Measurements from ENCODE around the gene CYBC1.

CYBC1 gene

DNA sequence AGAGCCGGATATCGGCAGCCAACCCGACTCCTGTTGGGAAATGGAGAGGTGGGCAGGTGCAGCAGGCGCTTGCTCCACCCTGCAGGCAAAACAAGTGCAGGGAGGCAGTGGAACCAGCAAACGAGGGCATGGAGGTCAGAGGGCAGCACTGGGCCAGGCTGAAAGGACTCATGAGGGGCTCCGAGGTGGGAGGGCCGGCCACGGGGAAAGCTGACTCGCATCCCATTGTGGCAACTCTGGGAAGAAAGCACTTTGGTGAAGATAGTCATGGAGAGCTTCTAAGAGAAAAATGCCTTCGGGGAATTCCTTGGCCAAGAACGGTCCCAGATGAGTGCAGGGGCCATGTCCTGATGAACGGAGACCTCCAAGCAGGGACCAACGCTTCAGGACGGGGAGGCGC is 4.4 kb downstream of the CYBC1 start:
- DNase-seq, result no peak

DNA sequence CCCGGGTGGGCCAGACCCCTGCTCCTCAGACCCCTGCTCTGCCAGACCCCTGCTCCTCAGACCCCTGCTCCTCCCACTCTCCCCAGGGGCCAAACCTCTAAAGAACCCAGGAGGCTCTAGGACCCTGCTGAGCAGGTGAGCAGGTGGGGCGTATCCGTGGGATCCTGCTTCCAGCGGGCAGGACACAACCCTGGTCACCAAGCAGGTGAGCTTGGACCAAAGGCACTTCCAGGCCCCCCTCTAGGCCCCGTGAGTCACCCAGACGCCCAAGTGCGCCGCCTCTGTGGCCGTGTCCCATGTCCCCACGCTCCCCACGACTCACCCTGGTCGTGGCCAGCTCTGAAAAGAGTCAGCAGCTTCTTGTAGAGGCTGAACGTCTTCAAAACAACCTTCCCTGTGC is 5.0 kb downstream of the CYBC1 start:
- DNase-seq, result no peak

DNA sequence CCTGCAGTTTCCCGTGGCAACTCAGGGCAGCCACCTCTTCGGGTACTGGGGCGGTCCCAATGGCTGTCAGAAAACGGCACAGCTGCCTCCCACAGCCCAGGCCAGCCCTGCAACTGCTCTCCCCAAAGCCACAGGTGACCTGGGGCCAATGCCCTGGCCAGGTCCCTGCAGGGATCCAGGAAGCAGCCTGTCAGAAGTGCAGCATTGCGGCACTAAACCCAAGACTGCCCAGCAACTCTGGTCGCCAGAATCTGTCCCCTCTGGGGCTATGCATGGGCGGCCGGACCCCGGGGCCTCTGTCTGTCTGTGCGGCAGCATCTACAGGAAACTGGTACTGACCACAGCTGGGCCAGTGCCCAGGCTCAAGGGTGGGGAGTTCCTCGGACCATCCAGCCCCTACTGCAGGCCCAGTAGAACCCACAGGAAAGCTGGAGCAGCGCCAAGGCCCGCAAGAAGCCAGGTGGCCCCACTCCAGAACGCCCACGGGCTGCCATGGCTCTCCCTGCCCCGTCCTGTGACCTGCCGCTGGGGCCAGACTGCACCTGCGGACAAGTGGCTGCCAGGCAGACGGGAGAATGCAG is 5.5 kb downstream of the CYBC1 start:
- no peak for DNase-seq

DNA sequence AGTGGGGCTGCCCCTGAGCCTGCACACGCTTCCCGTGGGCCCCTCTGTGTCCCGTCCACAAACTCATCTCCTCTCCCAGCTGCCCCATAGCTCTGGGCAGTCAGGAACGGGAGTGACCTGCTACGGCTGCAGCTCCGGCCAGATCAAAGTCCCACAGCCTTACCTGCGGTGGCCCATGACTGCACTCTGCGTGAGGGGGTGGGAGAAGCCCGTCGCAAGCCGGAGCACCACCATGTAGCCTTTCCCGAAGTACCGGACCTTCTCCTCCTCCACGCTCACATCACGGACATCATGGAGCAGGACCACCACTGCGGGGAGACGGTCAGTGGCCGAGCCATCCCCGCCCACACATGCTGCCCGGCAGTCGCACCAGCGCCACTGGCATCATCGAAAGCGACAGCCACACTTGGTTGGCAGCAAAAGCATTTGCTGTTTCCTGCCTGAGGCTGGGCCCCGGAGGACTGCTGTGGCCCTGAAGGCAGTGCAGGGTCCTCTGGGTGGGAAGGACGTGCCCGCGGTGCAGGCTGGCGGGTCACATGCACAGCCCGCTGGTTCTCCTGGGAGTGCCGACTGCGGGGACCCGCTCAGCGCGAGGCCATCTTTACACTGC is 6.2 kb downstream of the CYBC1 start:
- DNase-seq, result no peak

DNA sequence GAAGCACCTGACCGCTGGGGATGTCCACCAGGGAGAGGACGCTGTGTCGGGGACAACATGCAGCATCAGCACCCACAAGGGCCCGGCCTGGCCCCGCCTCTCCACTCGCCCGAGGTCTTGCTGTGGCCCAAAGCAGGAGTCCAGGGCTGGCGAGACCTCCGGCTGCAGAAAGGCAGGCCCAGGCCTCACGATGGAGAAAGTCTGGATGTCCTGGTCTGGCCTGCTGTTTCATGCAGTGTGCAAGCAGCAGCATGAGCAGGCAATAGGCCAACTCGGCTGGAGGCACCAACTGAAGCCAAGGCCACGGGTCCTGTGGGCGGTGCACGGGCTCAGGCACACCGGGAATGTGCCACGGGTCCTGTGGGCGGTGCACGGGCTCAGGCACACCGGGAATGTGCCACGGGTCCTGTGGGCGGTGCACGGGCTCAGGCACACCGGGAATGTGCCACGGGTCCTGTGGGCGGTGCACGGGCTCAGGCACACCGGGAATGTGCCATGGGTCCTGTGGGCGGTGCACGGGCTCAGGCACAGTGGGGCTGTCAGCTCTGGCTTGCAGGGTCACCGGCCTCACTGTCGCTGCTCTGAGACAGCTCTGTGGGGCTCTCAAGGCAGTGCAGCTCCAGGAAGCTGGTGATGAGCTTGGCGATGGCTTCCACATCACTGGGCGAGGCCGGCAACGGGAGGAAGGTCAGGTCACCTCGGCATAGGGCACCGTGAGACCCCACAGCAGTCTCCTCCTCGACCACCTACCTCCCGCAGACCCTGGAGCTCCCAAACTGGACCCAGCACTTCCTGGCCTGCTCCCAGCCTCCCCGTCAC is 6.9 kb downstream of the CYBC1 start:
- no peak for DNase-seq

DNA sequence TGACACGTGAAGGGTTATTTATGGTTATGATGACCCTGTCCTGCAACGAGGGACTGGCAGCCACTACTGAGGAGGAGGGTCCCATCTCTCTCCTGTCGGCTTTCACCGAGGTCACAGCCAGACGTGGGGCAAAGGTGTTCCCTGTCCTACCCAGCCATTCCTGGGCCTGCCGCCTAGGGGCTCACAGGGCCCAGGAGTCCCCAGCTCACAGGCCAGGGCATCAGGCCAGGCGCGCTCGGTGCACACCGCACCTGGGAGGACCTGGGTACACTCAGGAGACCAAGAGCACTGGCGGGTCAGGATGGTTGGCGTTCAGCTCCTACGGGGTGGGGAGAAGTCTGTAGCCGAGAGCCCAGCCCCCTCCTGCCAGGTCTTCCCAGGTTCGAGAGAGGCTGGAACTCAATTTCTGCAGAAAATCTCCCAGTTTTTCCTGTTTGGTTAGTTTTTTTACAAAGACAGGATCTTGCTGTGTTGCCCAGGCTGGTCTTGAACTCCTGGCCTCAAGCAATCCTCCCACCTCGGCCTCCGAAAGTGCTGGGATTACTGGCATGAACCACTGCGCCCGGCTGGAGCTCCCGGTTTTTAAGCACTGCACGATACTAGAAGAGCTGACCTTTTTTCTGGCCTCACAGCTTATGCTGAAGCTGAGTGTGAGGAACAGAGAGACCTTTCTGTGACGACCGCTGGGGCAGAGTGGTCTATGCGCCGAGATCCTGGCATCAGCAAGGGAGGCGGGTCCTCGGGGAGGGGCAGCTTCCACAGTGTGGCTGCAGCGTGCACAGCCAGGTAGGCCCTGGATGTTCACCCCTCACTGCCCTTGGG is 7.7 kb downstream of the CYBC1 start:
- DNase-seq, result no peak

DNA sequence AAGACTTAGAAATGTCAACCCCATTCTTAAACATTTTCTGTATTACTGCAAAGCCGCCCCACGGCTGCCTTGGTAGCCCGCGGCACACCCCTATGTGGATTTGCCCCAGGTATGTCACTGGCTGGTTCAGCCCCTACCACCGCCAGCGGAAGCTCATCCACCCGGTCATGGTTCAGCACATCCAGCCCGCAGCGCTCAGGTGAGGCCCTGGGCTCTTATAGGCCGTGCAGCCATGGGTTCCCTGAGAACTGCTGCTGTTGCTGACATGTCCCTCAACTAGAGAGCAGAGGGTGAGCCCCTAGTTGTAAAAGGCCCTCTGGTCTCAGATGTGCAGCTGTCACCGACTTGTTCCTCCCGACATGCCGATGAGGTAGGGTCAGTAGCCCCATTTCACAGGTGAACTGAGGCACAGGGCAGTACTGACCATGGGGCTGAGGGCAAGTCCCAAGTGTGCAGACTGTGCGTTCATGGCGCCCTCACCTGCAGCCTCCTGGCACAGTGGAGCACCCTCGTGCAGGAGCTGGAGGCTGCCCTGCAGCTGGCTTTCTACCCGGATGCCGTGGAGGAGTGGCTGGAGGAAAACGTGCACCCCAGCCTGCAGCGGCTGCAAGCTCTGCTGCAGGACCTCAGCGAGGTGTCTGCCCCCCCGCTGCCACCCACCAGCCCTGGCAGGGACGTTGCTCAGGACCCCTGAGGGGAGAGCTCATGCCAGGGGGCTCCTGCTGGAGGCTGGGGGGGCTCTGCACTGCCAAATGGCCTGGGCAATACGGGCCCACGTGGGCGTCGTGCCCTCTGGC is 8.7 kb downstream of the CYBC1 start:
- DNase-seq, result no peak

DNA sequence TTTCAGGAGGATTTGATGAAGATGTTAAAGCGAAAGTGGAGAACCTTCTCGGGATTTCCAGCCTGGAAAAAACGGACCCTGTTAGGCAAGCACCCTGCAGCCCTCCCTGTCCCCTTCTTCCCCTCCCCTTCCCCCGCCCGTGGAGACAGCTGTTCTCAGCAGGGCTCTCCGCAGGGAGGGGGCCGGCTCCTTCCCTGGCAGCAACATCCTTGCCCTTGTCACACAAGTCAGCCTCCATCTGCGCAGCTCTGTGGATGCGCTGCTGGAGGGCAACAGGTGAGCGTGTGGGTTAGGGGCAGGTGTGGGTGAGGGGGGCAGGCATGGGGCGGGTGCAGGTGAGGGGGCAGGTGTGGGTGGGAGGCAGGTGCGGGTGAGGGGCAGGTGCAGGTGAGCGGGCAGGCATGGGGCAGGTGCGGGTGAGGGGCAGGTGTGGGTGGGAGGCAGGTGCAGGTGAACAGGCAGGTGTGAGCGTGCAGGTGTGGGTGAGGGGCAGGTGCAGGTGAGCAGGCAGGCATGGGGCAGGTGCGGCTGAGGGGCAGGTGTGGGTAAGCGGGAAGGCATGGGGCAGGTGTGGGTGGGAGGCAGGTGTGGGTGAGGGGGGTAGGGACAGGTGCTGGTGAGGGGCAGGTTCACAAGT is 9.4 kb downstream of the CYBC1 start:
- no peak for DNase-seq

DNA sequence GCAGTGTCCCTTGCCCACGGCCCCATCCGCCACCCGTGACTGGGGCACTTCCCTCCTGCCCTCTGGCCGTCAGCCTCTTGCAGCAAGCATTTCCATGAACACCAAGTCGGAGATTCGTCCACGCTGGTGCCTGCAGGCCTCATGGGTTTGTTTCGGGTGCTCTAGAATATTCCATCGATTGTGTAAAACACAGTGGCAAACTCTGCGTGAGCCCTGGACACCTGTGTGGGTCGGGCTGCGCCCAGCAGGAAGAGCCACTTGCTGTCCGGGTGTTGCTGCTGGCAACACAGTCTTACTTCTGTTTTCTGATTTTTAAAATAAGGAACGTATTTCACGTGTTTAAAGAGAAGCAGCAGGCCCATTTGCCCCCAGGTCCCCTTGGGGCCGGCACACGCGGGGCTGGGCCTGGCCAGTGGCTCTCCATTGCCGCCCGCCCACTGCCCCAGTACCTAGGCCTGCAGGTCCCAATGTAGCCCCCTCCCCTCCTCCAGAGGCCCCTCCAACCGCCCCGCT is 10.0 kb downstream of the CYBC1 start:
- DNase-seq, result no peak

DNA sequence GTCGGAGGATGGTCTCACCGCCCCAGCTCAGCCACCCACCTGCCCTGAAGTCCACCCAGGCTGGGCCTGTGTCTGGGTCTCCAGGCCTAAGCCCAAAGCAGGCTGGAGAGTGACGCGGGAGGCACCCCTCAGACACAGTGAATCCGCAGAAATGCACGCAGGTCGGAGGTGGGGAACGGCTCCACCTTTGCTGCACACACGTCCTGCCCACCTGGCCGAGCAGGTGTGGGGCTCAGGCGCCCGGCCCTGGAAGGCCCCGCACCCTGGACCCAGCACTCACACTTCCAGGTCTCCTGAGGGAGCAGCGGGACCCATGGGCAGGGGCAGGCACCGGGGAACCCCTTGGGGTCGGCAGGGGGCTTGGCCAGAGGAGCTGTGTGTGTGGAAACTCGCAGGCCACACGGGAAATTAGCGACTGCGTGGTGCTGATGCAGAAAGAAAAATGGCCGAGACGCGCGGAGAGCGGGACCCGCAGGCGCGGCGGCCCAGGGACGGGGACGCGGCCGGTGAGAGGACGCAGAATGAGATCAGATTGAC is 10.7 kb downstream of the CYBC1 start:
- DNase-seq, result no peak

DNA sequence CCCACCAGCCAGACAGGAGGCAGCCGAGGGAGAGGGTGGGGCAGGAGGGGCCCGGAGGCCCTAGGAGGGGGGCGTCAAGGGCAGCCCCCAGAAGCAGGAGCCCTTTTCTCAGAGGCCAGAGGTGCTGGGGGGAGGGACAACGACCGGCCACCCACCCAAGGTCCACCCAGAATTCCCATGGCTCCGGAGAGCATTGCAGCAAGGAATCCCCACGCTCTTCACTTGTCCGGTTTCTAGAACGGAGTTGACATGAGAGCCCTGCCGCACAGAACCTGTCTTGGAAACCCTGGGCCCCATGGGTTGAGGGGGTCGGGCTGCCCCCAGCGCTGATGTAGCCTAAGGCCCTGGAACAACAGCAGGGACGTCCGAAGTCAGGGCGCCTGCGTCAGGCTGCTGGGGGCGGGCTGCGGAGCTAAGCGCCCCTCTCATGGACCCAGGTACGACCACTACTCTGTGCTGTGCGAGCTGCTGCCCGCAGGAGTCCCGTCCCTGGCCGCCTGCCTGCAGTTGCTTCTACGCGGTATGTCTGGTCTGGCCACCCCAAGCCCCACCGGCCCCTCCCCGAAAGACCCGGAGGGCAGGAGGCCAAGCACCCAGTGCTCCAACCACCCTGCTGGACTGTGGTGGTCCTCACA is 11.2 kb downstream of the CYBC1 start:
- DNase-seq, result no peak

DNA sequence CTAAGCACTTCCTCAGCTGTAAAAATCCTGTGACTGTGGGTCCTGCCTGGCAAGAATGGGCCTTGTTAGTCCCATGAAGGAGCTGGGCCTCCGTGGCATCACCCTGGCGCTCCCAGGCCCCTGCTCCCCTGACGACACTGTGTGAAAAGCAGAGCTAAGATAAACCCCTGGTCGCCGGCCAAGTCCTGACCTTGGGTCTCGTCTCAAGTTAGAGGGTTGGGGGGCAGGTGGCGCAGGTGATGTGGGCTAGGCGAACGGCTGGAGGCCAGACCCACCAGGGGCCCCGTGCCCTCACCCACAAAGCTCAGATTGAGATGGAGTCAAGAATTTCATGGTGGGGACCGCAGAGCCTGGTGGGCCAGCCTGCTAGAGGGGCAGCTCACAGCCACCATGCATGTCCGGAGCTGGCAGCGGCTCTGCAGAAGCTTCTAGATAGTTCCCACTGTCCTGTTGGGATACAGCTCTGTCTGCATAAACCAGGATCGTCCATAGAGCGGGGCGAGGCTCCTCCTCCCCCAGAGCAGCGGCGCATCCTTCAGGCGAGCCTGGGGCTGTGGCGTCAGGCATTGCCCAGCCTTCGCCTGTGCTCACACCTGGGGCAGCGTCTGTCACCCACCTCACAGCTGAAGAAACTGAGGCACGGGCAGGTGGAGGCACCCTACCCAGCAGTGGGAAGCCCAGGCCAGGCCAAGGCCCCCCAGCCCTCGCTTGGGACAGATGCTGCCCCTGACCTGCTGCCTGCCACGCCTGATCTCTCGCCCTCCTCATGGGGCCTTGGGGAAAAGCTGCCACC is 12.0 kb downstream of the CYBC1 start:
- DNase-seq, result no peak

DNA sequence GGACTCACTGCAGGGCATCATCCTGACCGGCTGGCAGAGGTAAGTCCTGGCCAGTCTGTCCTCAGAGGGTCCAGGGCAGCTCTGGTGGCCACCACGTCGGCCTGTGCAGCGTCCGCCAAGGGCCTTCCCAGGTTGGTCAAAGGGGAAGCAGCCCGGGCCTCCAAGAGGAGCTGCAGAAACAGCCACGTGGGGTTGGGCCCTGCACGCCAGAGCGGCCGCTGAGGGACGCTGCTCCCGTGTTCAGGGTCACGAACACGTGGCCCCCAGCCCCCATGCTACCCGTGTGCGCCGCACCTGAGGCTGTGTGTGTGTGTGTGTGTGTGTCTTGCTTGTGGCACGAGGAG is 13.3 kb downstream of the CYBC1 start:
- DNase-seq, result no peak

DNA sequence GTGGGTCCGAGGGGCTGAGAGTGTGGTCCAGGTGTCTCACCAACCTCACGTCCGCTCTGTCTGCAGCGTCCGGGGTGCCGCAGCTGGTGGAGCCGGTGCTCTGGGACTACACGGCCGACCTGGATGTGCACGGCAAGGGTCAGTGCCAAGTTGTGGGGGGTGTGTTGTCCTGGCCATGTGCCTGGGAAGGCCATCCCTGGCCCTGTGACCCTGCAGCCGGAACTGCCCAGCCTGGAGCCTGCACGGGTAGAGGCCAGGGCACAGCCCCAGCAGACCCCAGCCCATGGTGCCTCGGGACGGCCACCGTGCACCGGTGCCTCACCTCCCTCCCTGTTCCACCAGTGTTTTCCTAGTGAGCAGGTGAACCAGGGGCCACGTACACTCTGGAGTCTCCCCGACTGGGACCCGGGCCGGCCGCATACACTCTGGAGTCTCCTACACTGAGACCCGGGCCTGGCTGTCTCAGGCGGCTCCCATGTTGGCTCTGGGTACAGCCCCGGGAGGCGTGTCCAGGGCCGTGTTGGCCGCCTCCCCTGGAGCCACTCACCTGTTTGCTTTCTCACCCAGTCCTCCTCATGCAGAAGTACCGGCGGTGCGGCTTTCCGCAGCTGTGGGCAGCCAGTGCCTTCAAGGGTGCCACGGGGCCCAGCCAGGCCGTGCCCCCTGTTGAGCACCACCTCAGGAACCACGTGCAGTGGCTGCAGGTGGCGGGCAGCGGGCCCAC is 13.8 kb downstream of the CYBC1 start:
- DNase-seq, result no peak

DNA sequence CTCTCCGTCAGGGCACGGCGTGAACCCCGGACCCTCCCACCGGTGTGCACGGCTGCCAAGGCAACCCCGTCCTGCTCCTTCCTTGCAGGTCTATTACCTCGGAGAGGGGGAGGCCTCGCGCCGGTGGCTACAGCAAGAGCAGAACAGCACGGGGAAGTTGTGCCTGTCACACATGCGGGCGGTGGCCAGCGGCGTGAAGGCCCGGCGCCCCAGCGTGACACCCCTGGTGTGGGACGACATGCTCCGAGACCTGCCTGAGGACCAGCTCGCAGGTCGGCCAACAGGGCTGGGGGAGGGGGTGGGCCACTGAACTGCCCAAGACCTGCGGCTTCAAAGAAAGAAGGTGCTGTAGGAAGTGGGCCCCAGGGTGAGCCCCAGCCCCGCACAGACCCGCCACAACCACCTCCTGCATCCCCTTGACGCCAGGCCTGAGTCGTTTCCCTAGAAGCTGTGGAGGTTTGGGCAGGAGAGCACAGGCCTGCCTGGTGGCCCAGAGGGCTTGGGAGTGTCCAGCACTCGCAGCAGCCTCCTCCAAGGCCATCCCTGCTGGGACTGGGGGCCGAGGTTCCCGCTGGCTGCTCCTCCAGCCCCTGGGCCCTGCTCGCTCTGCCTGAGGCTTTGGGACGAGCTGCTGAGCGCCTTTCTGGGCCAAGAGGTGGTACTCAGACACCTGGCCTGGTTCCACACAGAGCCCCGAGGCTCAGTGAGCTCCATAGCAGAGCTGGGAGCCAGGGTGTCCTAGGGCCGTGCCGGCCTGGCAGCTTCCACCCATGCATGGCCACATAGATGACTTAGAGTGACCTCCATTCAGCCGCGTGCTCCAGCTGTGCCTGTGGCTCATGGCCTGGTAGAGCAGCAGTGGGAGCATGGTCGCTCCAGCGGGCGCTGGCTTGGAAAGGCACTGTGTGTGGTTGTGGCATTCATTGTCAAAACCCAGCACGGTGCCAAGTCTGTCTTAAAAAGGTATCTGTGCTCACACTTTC is 14.7 kb downstream of the CYBC1 start:
- no peak for DNase-seq

DNA sequence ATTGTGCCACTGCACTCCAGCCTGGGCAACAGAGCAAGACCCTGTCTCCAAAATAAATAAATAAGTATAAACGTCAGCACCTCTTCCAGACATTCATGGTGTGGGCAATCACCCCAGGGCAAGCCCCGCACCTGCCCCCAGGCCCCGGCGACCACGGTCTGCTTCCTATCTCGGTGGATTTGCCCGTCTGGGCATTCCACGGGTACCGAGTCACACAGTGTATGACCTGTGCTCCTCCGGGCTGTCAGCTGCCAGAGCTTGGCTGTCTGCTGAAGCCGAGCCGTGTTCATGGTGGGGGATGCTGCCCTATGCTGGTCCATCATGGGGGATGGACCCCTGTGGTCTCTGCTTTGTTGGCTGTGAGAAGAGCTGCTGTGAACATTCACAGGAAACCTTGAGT is 15.4 kb downstream of the CYBC1 start:
- DNase-seq, result no peak

DNA sequence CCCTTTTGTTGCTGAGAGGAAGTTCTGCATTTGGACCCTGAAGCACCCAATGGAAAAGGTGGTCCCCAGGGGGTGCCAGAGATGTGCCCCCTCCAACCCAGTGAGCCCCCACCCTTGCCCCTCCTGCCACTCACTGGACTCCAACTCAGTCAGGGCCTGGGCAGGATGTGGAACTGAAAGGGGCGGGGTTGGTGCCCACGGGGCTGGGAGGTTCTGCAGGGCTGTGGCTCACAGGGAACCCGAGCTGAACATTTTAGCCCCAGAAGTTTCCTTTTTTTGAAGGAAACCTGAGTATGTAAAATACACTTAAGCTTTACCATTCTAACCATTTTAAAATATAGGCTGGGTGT is 16.4 kb downstream of the CYBC1 start:
- no peak for DNase-seq

DNA sequence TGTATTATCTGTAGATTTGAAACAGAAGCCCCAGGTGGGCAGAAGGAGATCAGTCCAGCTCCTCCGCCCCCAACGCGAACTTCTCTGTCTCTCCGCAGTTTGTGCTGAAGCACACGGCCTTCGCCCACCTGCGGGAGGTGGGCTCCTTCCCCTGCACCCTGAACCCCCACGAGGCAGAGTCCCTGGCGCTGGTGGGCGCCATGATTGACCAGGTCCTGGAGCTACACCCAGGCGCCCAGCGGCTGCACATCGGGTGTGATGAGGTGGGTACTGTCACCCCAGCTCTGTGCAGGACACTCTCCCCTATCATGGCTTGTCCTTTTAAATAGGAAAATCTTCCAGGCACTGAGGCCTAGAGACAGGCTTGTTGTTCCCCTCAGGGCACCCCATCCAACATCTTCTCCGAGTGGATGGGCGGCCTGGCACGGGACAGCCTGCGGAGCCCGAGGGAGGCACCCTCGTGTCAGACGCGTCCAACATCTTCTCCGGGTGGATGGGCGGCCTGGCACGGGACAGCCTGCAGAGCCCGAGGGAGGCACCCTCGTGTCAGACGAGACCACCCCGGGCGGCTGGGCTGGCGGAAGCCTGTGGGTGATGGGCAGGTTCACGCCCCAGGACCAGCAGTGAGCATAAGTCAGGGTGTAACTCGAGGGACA is 16.9 kb downstream of the CYBC1 start:
- no peak for DNase-seq
